ENCODE measurements around the gene SLAMF6. TPM values are rescaled to one million over a fixed set of nuclear protein-coding genes. Genes with fewer than 3 reads are reported as not detected.

SLAMF6 gene
- total and polyA plus RNA-seq, 10 of the 15 experiments (the other 5 are each of a cell fraction or from before 2014, with no cell fraction given): 20.5 to 89.6 (median 36.5) TPM

DNA sequence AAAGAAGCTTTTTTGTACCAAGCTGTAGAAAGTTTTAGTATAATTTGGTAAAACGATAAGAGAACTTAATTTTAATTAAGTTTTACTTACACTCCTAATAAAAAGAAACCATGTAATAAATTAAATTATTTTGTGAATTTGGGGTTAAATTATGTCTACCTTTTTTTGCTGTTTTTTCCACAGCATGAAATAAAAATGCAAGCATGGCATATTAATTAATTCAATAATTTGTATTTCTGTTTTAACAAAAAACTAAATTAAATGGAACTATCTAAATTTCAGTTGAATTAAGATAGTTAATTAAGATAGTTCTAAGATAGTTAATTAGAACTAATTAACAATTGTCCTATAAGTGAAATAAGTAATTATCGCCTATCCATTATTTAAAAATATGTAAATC is 83.3 kb downstream of the SLAMF6 start (continued):
- TF ChIP-seq, protein P1, sequence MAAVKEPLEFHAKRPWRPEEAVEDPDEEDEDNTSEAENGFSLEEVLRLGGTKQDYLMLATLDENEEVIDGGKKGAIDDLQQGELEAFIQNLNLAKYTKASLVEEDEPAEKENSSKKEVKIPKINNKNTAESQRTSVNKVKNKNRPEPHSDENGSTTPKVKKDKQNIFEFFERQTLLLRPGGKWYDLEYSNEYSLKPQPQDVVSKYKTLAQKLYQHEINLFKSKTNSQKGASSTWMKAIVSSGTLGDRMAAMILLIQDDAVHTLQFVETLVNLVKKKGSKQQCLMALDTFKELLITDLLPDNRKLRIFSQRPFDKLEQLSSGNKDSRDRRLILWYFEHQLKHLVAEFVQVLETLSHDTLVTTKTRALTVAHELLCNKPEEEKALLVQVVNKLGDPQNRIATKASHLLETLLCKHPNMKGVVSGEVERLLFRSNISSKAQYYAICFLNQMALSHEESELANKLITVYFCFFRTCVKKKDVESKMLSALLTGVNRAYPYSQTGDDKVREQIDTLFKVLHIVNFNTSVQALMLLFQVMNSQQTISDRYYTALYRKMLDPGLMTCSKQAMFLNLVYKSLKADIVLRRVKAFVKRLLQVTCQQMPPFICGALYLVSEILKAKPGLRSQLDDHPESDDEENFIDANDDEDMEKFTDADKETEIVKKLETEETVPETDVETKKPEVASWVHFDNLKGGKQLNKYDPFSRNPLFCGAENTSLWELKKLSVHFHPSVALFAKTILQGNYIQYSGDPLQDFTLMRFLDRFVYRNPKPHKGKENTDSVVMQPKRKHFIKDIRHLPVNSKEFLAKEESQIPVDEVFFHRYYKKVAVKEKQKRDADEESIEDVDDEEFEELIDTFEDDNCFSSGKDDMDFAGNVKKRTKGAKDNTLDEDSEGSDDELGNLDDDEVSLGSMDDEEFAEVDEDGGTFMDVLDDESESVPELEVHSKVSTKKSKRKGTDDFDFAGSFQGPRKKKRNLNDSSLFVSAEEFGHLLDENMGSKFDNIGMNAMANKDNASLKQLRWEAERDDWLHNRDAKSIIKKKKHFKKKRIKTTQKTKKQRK (IDR thresholded peaks at IDR 0.05; ENCODE audit: low read depth, low read length): no peak
- TF ChIP-seq, protein P2, sequence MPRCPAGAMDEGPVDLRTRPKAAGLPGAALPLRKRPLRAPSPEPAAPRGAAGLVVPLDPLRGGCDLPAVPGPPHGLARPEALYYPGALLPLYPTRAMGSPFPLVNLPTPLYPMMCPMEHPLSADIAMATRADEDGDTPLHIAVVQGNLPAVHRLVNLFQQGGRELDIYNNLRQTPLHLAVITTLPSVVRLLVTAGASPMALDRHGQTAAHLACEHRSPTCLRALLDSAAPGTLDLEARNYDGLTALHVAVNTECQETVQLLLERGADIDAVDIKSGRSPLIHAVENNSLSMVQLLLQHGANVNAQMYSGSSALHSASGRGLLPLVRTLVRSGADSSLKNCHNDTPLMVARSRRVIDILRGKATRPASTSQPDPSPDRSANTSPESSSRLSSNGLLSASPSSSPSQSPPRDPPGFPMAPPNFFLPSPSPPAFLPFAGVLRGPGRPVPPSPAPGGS (IDR thresholded peaks at IDR 0.05; ENCODE audit: borderline replicate concordance, insufficient read depth, low read depth, low read length, poor library complexity, severe bottlenecking): no peak
- TF ChIP-seq FOXM1 (IDR thresholded peaks at IDR 0.05; ENCODE audit: low read depth, low read length): no peak

DNA sequence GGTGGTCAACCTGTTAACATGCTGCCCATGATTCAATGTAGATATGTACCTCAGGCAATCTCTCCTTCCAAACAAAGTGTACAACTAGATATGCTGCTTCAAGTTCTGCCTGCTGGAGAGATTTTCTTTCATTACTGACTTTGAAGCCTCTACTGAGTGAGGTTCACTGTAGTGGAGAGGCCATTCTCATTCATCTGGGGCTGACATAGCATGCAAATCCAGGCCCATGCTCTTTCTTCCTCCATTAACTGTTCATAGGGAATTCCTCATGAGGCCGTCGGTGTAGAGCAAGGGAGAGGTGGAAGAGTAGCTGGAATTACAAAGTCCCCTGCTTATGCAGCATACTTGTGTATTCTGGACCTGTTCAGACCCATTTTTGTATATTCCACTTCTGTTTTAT is 84.1 kb downstream of the SLAMF6 start:
- H4K20me1 ChIP-seq (ENCODE audit: control insufficient read depth, insufficient read depth): no peaks in the 10 kb centered on the region
- no peak overlapping the region for H3K9ac ChIP-seq (ENCODE audit: control insufficient read depth, insufficient read depth, low read length)
- SMC1A ChIA-PET (ENCODE audit: uncharacterized antibody, unreplicated experiment): interaction anchor here (0.7 to 2.3 kb wide), 9 partner anchors 11 to 139 kb away, joined by 3 to 8 read pairs (median 5); no protein-coding TSS in a partner anchor
- peak overlapping the region; percentile 61 for H2AFZ ChIP-seq (ENCODE audit: control insufficient read depth, low read depth, low read length)
- POLR2A ChIA-PET: interaction anchor here (1.2 to 1.7 kb wide), 4 partner anchors 12 to 79 kb away, joined by 3 to 14 read pairs (median 8); no protein-coding TSS in a partner anchor
- RAD21 ChIA-PET (ENCODE audit: unreplicated experiment): interaction anchor here (0.6 to 2.2 kb wide), 3 partner anchors 13 to 109 kb away, joined by 3 to 6 read pairs (median 3); no protein-coding TSS in a partner anchor
- CTCF ChIA-PET: interaction anchor here (0.8 kb wide), 1 partner anchor 9 kb away, joined by 3 read pairs; no protein-coding TSS in a partner anchor
- intact Hi-C loops (cut with micrococcal nuclease; ENCODE audit: unreplicated experiment) (no loop called here), in situ Hi-C loops (cut with MboI) (no loop called here)
- peaks cover 9% of the 10 kb centered on the region; the same call in 2 of the 3 replicates for H3K9me3 ChIP-seq (replicated peaks; ENCODE audit: control insufficient read depth, insufficient read depth, low read length)
- H3K4me1 ChIP-seq (ENCODE audit: control insufficient read depth, insufficient read depth, low read length): peaks cover 23% of the 10 kb centered on the region
- FAIRE-seq (no peak), DNase-seq (ENCODE audit: low read depth, low spot score) (no peak), ATAC-seq (no peak)
- BruUV-seq (replicated peaks): no TSS peak
- H3K4me3 ChIP-seq: no peak overlapping the region
- H3K79me2 ChIP-seq (ENCODE audit: control insufficient read depth, insufficient read depth, low read length): no peaks in the 10 kb centered on the region
- 97% methylated on average over 2 of the region's 2 CpGs for WGBS (ENCODE audit: insufficient coverage, insufficient replicate concordance, low lambda C conversion rate, missing lambda C conversion rate)
- no peak for TF ChIP-seq CHD2 (IDR thresholded peaks at IDR 0.05; ENCODE audit: borderline replicate concordance, low read depth, low read length)
- TF ChIP-seq, protein P3, sequence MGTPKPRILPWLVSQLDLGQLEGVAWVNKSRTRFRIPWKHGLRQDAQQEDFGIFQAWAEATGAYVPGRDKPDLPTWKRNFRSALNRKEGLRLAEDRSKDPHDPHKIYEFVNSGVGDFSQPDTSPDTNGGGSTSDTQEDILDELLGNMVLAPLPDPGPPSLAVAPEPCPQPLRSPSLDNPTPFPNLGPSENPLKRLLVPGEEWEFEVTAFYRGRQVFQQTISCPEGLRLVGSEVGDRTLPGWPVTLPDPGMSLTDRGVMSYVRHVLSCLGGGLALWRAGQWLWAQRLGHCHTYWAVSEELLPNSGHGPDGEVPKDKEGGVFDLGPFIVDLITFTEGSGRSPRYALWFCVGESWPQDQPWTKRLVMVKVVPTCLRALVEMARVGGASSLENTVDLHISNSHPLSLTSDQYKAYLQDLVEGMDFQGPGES (IDR thresholded peaks at IDR 0.05): no peak
- TF ChIP-seq RAD21 (IDR thresholded peaks at IDR 0.05; ENCODE audit: insufficient read depth, low read depth, low read length): no peak
- TF ChIP-seq MTA3 (IDR thresholded peaks at IDR 0.05; ENCODE audit: borderline replicate concordance, low read length): no peak
- TF ChIP-seq FOXM1 (IDR thresholded peaks at IDR 0.05; ENCODE audit: low read depth, low read length): no peak
- no peak for TF ChIP-seq FOXK2 (IDR thresholded peaks at IDR 0.05)
- TF ChIP-seq KLF5 (IDR thresholded peaks at IDR 0.05; ENCODE audit: partially characterized antibody): no peak
- no peak for TF ChIP-seq STAT3 (IDR thresholded peaks at IDR 0.05; ENCODE audit: low read depth, low read length)
- no peak for TF ChIP-seq BHLHE40 (IDR thresholded peaks at IDR 0.05; ENCODE audit: borderline replicate concordance in 1 of 2, low read depth in 2 of 2, low read length in 1 of 2)
- TF ChIP-seq TARDBP (IDR thresholded peaks at IDR 0.05; ENCODE audit: borderline replicate concordance): no peak
- TF ChIP-seq, protein P4, sequence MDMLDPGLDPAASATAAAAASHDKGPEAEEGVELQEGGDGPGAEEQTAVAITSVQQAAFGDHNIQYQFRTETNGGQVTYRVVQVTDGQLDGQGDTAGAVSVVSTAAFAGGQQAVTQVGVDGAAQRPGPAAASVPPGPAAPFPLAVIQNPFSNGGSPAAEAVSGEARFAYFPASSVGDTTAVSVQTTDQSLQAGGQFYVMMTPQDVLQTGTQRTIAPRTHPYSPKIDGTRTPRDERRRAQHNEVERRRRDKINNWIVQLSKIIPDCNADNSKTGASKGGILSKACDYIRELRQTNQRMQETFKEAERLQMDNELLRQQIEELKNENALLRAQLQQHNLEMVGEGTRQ (IDR thresholded peaks at IDR 0.05; ENCODE audit: borderline replicate concordance, low read depth, low read length): no peak
- TF ChIP-seq ZNF207 (IDR thresholded peaks at IDR 0.05; ENCODE audit: borderline replicate concordance): no peak
- H3K36me3 ChIP-seq (ENCODE audit: control insufficient read depth in 2 of 2, insufficient read depth in 2 of 2, low read length in 1 of 2): no peaks in the 10 kb centered on the region
- H3K27ac ChIP-seq (ENCODE audit: control insufficient read depth, insufficient read depth): peak overlapping the region; percentile 32
- H3K27me3 ChIP-seq (replicated peaks in 1 of 2; ENCODE audit: control insufficient read depth in 2 of 2, insufficient read depth in 2 of 2, low read length in 1 of 2): no peaks in the 10 kb centered on the region
- no peak overlapping the region; the same call in 1 of the 2 replicates for H3K4me2 ChIP-seq (ENCODE audit: control insufficient read depth, insufficient read depth)
